SK-N-SH (cell line): ENCODE measurements around the gene YEATS4.

Experiments
- MXI1 ChIP-seq: IDR thresholded peaks from 2 replicates; pipeline ENCODE4 v1.6.1; 2012; ENCODE audit warnings: mild to moderate bottlenecking, low read depth, low read length, improper control_type of control experiment
- RCOR1 ChIP-seq: fragments of 150-350 bp; IDR thresholded peaks from 2 replicates; pipeline ENCODE4 v1.6.1; 2017; ENCODE audit warnings: antibody characterized with exemption, low read length
- SIN3A ChIP-seq: IDR thresholded peaks from 2 replicates; pipeline ENCODE4 v1.6.1; 2012; ENCODE audit warnings: low read depth, mild to moderate bottlenecking, low read length, moderate library complexity, borderline replicate concordance
- TF ChIP-seq, protein P1 (sequence below): IDR thresholded peaks from 2 replicates; pipeline ENCODE4 v1.6.1; 2012; ENCODE audit warnings: mild to moderate bottlenecking, low read depth, low read length, moderate library complexity
- TF ChIP-seq, protein P2 (sequence below): fragments of 200-600 bp; sonication (generic); IDR thresholded peaks from 2 replicates; pipeline ENCODE4 v1.6.1; 2017; ENCODE audit warnings: antibody characterized with exemption, mild to moderate bottlenecking, moderate library complexity

DNA sequence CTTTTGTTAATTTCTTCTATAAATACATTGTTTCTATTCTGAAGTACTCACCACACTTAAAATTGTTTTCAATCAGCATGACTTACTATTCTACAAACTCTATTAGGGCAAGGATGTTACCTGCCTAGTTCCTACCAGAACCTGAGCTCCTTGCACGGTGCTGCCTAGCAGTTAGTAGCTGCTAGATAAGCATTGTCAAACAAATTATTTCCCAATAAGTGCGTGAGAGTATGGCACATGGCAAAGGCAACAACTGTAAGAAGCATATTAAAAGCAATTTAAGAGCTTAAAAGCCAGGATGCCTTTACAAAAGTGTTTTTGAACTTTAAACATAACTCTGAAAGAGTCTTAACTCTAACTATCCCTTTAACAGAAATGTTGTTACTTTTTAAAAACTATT lies 19.5 kb upstream of the YEATS4 start:
- no peak for TF ChIP-seq MXI1
- TF ChIP-seq, protein P1, sequence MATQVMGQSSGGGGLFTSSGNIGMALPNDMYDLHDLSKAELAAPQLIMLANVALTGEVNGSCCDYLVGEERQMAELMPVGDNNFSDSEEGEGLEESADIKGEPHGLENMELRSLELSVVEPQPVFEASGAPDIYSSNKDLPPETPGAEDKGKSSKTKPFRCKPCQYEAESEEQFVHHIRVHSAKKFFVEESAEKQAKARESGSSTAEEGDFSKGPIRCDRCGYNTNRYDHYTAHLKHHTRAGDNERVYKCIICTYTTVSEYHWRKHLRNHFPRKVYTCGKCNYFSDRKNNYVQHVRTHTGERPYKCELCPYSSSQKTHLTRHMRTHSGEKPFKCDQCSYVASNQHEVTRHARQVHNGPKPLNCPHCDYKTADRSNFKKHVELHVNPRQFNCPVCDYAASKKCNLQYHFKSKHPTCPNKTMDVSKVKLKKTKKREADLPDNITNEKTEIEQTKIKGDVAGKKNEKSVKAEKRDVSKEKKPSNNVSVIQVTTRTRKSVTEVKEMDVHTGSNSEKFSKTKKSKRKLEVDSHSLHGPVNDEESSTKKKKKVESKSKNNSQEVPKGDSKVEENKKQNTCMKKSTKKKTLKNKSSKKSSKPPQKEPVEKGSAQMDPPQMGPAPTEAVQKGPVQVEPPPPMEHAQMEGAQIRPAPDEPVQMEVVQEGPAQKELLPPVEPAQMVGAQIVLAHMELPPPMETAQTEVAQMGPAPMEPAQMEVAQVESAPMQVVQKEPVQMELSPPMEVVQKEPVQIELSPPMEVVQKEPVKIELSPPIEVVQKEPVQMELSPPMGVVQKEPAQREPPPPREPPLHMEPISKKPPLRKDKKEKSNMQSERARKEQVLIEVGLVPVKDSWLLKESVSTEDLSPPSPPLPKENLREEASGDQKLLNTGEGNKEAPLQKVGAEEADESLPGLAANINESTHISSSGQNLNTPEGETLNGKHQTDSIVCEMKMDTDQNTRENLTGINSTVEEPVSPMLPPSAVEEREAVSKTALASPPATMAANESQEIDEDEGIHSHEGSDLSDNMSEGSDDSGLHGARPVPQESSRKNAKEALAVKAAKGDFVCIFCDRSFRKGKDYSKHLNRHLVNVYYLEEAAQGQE: no peak
- TF ChIP-seq, protein P2, sequence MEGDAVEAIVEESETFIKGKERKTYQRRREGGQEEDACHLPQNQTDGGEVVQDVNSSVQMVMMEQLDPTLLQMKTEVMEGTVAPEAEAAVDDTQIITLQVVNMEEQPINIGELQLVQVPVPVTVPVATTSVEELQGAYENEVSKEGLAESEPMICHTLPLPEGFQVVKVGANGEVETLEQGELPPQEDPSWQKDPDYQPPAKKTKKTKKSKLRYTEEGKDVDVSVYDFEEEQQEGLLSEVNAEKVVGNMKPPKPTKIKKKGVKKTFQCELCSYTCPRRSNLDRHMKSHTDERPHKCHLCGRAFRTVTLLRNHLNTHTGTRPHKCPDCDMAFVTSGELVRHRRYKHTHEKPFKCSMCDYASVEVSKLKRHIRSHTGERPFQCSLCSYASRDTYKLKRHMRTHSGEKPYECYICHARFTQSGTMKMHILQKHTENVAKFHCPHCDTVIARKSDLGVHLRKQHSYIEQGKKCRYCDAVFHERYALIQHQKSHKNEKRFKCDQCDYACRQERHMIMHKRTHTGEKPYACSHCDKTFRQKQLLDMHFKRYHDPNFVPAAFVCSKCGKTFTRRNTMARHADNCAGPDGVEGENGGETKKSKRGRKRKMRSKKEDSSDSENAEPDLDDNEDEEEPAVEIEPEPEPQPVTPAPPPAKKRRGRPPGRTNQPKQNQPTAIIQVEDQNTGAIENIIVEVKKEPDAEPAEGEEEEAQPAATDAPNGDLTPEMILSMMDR: no peak
- TF ChIP-seq SIN3A: no peak
- TF ChIP-seq RCOR1: no peak
